GM12892 (cell line): ENCODE results near the gene ADAM23.

Experiments
- POLR2A ChIP-seq: IDR thresholded peaks from 2 replicates; pipeline ENCODE4 v1.6.1; 2011; ENCODE audit warnings: low read depth, low read length, control low read depth
- POLR2AphosphoS5 ChIP-seq: IDR thresholded peaks from 2 replicates; pipeline ENCODE4 v1.6.1; 2011; ENCODE audit warnings: low read depth, low read length, control low read depth

GRCh38 chr2:206418968-206419367 is 24.4 kb upstream of the ADAM23 start:
- TF ChIP-seq POLR2A (no peak), POLR2AphosphoS5 (no peak)
